LNCaP clone FGC (cell line): ENCODE results near the gene MAP3K14.

Source experiments
- DNase-seq: peaks from one replicate; pipeline ENCODE4 v3.0.0-alpha.2; 2011; ENCODE audit warnings: low read depth
- H3K4me3 ChIP-seq: 2 replicates; pipeline ENCODE4 v1.5.1; 2011; ENCODE audit warnings: mild to moderate bottlenecking, low read depth, low read length, control low read depth
- TF ChIP-seq, protein P1 (sequence below): IDR thresholded peaks from 2 replicates; pipeline ENCODE4 v1.5.1; 2012; ENCODE audit warnings: mild to moderate bottlenecking; ENCODE audit not compliant: control insufficient read depth, insufficient read depth; ENCODE audit errors: extremely low read depth

MAP3K14 gene

GRCh38 chr17:45225051-45225700 is 91.6 kb downstream of the MAP3K14 start:
- TF ChIP-seq, protein P1, sequence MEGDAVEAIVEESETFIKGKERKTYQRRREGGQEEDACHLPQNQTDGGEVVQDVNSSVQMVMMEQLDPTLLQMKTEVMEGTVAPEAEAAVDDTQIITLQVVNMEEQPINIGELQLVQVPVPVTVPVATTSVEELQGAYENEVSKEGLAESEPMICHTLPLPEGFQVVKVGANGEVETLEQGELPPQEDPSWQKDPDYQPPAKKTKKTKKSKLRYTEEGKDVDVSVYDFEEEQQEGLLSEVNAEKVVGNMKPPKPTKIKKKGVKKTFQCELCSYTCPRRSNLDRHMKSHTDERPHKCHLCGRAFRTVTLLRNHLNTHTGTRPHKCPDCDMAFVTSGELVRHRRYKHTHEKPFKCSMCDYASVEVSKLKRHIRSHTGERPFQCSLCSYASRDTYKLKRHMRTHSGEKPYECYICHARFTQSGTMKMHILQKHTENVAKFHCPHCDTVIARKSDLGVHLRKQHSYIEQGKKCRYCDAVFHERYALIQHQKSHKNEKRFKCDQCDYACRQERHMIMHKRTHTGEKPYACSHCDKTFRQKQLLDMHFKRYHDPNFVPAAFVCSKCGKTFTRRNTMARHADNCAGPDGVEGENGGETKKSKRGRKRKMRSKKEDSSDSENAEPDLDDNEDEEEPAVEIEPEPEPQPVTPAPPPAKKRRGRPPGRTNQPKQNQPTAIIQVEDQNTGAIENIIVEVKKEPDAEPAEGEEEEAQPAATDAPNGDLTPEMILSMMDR: no peak
- no peak for DNase-seq
- H3K4me3 ChIP-seq: no peak overlapping the region

DNA sequence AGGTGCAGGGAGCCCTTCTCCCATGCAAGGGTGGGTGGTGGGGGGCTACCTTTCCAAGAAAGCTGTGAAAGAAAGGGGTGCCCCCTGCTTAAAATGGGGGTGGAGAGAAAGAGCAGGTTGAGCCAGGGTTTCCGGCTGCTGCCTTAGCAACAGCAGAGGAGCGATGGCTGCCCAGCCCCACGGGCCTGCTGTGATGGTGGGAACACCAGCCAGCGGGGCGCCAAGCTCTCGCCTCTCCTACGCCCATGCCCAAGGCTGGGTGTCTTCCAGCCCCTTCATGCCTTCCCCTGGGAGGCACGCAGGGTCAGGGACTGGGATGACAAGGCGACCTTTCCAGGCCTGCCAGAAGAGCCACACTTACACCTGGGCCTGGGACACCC is 92.2 kb downstream of the MAP3K14 start:
- no peak for DNase-seq
- H3K4me3 ChIP-seq: no peak overlapping the region
- TF ChIP-seq, protein P1: no peak

- DNase-seq: no peak
- TF ChIP-seq, protein P1: no peak
- H3K4me3 ChIP-seq: no peak overlapping the region
Observed at GRCh38 chr17:45223539-45224528, 93.0 kb downstream of the MAP3K14 start.

DNA sequence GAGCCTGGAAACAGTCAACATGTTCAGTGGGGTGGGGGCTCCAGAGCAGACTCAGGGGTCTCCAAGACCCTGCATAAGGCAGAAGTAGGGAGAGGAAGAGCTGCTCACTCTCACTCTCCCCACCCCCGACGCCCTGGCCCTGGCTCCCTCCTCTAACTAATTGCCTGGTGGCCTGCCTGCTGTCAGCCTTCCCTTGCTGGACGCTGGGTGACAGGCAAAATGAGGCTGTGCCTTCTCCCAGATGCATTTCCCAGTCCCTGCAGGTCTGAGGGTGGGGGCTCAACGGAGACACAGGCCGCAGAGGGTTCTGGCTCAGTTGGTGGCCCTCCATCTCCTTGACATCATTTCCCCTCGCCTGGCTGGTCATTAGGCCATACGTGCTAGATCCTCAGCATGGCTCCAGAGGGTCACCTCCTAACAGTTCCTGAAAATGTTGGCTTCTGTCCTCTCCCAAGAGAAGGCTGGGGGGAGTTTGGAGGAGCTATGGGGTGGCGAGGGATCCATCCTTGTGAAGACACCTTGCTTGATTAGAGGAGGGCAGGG is 93.8 kb downstream of the MAP3K14 start:
- DNase-seq: no peak
- H3K4me3 ChIP-seq: no peak overlapping the region
- TF ChIP-seq, protein P1: no peak

DNA sequence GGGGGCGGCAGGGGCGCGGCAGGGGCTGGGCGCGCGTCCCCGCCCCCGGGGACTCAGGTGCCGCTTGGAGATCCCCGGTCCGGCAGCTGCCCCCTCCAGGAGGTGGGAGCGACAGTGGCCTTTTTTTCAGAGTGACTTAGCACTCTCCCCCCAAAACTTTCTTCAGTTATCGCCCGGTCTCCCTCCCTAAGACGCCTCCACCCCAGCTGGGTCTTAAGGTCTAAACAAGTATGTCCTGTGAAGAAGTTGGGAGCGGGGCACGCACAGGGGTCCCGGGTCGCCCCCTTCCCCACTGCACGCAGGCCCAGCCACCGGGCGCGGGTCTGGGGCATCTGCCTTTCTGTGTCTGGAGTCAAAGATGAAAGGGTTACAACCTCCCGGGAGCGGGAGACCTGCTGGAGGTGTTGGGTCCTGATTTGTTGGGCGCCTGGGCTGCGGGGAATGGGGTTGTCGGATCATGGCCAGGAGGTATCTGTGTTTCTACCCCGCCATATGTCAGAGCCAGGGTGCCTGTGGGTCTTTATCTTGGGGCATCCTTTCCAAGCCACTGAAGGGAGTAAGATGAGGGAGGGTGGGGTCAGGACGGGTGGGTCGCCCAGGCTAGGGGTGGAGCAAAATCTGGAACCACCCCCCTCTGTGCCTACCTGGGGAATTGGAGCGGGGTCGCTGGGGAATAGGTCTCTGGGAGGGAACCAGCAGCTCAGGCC is 94.4 kb downstream of the MAP3K14 start:
- no peak overlapping the region for H3K4me3 ChIP-seq
- DNase-seq: no peak
- TF ChIP-seq, protein P1: no peak

DNA sequence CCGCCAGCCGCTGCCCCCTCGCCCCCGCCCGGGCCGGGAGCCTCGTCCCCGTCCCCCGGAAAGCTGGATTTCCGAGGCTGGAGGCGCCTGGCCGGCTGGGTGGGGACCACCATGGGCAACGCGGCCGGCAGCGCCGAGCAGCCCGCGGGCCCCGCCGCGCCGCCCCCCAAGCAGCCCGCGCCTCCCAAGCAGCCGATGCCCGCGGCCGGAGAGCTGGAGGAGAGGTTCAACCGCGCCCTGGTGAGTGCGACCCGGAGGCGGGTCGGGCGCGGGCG is 94.9 kb downstream of the MAP3K14 start:
- DNase-seq: no peak
- no peak overlapping the region for H3K4me3 ChIP-seq
- TF ChIP-seq, protein P1: no peak
